ENCODE data around the gene RBM23.
"Not testable (repeated sequence)": the region's sequence is repeated elsewhere in the genome, so short reads cannot be mapped to it uniquely, and the experiment has no call there.

RBM23 gene

GRCh38 chr14:22871224-22872032 lies 47.5 kb downstream of the RBM23 start, which contains the start of gene LRP10:
LRP10 (plus strand) TSS chr14:22871740; CDS start chr14:22872304, 564 bp downstream.
- TF ChIP-seq ZFX (IDR thresholded peaks at IDR 0.05; ENCODE audit: borderline replicate concordance) = no peak
- TF ChIP-seq, protein P1, sequence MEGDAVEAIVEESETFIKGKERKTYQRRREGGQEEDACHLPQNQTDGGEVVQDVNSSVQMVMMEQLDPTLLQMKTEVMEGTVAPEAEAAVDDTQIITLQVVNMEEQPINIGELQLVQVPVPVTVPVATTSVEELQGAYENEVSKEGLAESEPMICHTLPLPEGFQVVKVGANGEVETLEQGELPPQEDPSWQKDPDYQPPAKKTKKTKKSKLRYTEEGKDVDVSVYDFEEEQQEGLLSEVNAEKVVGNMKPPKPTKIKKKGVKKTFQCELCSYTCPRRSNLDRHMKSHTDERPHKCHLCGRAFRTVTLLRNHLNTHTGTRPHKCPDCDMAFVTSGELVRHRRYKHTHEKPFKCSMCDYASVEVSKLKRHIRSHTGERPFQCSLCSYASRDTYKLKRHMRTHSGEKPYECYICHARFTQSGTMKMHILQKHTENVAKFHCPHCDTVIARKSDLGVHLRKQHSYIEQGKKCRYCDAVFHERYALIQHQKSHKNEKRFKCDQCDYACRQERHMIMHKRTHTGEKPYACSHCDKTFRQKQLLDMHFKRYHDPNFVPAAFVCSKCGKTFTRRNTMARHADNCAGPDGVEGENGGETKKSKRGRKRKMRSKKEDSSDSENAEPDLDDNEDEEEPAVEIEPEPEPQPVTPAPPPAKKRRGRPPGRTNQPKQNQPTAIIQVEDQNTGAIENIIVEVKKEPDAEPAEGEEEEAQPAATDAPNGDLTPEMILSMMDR (IDR thresholded peaks at IDR 0.05) = no peak
- peak within 1 kb of the TSS; percentile 95 for H3K27ac ChIP-seq

GRCh38 chr14:22870811-22871223 lies 48.1 kb downstream of the RBM23 start:
- TF ChIP-seq, protein P1 (IDR thresholded peaks at IDR 0.05) = no peak
- no peak for TF ChIP-seq ZFX (IDR thresholded peaks at IDR 0.05; ENCODE audit: borderline replicate concordance)
- peak overlapping the region; percentile 95 for H3K27ac ChIP-seq

GRCh38 chr14:22866874-22867273 lies 52.1 kb downstream of the RBM23 start:
- TF ChIP-seq ZFX (IDR thresholded peaks at IDR 0.05; ENCODE audit: borderline replicate concordance) = no peak
- TF ChIP-seq, protein P1 (IDR thresholded peaks at IDR 0.05) = no peak
- no peak overlapping the region for H3K27ac ChIP-seq

GRCh38 chr14:22865424-22866405 lies 53.2 kb downstream of the RBM23 start:
- TF ChIP-seq ZFX (IDR thresholded peaks at IDR 0.05; ENCODE audit: borderline replicate concordance) = no peak
- TF ChIP-seq, protein P1 (IDR thresholded peaks at IDR 0.05) = peak; percentile 42
- H3K27ac ChIP-seq = no peak overlapping the region

GRCh38 chr14:22864979-22865378 lies 54.0 kb downstream of the RBM23 start:
- no peak for TF ChIP-seq ZFX (IDR thresholded peaks at IDR 0.05; ENCODE audit: borderline replicate concordance)
- TF ChIP-seq, protein P1 (IDR thresholded peaks at IDR 0.05) = no peak
- H3K27ac ChIP-seq = no peak overlapping the region

- H3K27ac ChIP-seq = no peak overlapping the region
- TF ChIP-seq, protein P1 (IDR thresholded peaks at IDR 0.05) = no peak
Measured at GRCh38 chr14:22861651-22862050, 57.3 kb downstream of the RBM23 start.

GRCh38 chr14:22860377-22860776 lies 58.6 kb downstream of the RBM23 start:
- not testable (repeated sequence) for H3K27ac ChIP-seq

Data from 22Rv1 (cell line).